WI38 (cell line): Measurements from ENCODE around the gene ARHGAP21.

Source experiments
- H3K4me3 ChIP-seq: 2 replicates; pipeline ENCODE4 v1.5.1; 2011; ENCODE audit warnings: low read depth, mild to moderate bottlenecking, control low read depth, low read length
- TF ChIP-seq, protein P1 (sequence below): IDR thresholded peaks from 2 replicates; pipeline ENCODE4 v1.5.1; 2012; ENCODE audit warnings: low read depth, mild to moderate bottlenecking, control low read depth, low read length

Gene ARHGAP21

DNA sequence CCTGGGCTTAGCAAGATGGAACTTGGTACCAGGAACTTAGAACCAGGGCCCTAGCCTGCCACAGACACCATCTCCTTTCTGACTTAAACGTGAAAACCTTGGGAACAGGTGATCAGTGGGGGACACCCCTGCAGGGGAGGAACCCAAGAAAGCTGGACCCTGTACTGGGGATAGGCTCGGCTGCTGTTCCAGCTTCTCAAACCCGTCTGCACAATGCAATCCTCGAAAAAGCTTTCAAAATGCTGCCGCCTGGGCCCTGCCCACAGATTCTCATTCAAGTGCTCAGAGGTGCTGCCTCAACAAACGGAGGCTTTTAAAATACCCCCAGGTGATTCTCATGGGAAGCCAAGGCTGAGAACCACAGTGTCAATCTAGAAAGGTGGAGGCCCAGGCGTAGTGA, 169.7 kb downstream of the ARHGAP21 start:
- H3K4me3 ChIP-seq, result no peak overlapping the region
- TF ChIP-seq, protein P1, sequence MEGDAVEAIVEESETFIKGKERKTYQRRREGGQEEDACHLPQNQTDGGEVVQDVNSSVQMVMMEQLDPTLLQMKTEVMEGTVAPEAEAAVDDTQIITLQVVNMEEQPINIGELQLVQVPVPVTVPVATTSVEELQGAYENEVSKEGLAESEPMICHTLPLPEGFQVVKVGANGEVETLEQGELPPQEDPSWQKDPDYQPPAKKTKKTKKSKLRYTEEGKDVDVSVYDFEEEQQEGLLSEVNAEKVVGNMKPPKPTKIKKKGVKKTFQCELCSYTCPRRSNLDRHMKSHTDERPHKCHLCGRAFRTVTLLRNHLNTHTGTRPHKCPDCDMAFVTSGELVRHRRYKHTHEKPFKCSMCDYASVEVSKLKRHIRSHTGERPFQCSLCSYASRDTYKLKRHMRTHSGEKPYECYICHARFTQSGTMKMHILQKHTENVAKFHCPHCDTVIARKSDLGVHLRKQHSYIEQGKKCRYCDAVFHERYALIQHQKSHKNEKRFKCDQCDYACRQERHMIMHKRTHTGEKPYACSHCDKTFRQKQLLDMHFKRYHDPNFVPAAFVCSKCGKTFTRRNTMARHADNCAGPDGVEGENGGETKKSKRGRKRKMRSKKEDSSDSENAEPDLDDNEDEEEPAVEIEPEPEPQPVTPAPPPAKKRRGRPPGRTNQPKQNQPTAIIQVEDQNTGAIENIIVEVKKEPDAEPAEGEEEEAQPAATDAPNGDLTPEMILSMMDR, result no peak

DNA sequence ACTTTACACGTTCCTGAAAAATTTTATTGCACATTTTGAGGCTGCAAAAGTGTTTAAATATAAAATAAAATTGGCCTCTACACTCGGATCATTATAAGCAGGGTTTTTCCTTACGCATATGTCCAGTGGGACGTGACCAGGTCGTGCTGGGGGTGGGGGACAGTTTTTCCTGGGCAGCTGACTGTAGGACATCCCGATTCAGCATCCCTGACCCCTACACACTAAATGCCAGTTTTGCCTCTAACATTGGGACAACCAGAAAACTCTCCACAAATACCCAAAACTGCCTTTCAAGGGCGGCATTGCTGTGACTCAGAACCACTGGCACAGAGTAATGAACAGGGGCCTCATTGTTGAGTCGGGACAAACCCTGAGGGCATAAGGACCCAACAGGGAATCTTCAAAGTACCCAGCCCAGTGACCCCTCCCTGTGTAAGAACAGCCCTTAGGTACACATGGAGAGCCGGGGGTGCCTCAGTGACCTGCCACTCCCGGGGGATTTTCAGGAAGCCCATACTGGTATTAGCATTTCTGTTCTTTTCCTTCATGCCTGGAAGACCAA, 170.6 kb downstream of the ARHGAP21 start:
- TF ChIP-seq, protein P1, result no peak
- no peak overlapping the region for H3K4me3 ChIP-seq

DNA sequence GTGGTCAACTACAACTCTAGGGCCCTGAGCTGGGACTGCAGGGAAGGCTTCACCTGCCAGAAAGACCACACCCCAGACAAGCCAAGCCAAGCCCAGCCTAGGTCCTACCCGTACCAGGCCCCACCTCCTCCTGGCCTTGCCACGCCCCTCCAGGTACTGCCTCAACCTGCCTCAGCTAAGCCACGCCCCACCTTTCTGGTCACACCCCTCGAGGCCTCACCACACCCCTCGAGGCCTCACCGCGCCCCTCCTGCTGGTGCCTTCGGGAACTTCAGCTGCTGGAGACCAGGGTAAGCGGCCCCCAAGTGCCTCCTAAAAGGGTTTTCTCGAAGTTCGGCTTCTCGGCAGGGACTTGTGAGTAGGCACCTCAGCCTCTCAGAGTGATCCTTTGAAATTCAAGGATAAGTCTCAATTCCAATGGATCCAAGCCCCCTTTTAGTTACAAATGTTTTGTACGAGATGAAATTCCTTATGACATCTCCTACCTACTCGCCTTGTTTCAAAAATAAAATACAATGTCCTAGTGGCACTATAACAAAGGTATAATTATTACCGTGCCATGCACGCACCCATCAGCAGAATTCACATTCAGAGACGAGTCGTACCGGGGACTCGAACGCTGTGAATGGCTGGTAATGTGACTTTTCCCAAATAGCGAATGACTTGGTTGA, 171.2 kb downstream of the ARHGAP21 start:
- H3K4me3 ChIP-seq, result no peak overlapping the region
- TF ChIP-seq, protein P1, result peak; percentile 38

DNA sequence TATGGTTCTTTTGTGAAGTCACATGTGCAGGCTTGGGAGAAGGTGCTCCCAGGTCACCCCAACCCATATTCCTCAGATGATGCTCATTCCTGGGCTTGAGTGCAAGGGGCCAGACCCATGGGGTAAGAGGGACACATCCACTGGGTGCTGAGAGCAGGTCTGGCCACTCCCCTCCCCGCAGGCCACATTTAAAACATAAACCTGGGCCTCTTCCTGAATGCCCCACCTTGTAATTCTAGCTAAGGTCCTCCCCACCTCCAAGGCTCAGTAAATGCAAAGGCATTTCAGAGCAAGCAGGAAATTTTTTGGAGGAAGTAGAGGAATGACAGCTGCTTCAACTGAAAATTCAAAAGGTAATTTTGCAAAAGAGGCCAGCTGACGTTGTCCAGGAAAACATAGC, 172.5 kb downstream of the ARHGAP21 start:
- no peak overlapping the region for H3K4me3 ChIP-seq
- TF ChIP-seq, protein P1, result no peak

DNA sequence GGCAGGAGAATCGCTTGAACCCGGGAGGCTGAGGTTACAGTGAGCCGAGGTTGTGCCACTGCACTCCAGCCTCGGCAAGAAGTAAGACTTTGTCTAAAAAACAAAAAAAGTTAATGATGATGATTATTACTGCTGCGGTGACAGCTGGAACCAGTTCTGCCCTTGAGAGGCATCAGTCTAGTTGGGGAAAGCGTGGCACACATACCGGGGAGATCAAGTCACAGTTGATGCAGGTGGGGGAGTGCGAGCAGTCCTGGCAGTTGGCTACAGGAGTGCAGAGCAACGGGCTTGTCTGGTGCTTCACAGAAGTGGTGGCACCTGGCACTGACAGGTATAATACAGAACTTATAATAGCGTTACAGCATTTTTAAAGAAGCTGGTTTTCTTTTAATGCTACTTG, 173.0 kb downstream of the ARHGAP21 start:
- H3K4me3 ChIP-seq, result no peak overlapping the region
- TF ChIP-seq, protein P1, result no peak

DNA sequence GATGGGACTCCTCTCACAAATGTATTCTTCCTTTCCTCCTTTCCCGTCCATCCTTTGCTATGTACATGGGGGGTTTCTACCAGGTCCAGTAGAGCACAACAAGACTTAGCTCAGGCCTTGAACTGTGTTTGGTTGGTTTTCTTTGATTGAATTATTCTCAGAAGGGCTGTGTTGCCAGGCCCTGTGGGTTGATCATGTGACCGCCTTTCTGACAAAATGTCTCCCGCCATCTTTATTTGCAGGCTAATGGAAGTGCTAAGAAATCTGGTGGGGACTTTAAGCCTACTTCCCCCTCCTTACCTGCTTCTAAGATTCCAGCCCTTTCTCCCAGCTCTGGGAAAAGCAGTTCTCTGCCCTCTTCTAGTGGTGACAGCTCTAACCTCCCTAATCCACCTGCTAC, 178.1 kb downstream of the ARHGAP21 start:
- no peak overlapping the region for H3K4me3 ChIP-seq
- TF ChIP-seq, protein P1, result no peak

DNA sequence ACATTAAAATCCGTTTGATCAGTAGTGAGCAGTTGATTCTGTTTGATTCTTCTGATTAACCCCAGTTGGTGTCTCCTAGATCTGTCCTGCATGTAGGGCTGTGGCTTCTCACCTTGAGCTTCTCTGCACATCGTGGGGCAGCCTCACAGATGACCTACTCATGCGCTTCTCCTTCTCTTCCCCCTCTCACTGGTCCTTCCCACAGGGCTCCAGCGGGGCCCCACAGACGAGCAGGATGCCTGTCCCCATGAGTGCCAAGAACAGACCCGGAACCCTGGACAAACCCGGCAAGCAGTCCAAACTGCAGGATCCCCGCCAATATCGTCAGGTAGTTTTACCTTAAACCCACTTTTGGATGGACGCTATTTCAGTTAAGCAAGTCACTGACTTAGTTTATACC, 178.9 kb downstream of the ARHGAP21 start:
- TF ChIP-seq, protein P1, result no peak
- no peak overlapping the region for H3K4me3 ChIP-seq
